GM19468 (cell line): ENCODE results near the gene SMAD4.
"Not testable (repeated sequence)": the region's sequence is repeated elsewhere in the genome, so short reads cannot be mapped to it uniquely, and the experiment has no call there.

ENCODE experiments used
- ATAC-seq: cut with Tn5 transposase; IDR thresholded peaks from one replicate; pipeline ENCODE4 v1.9.1; 2021; ENCODE audit warnings: mild to moderate bottlenecking, moderate library complexity, moderate number of reproducible peaks; ENCODE audit not compliant: unreplicated experiment; ENCODE audit errors: extremely low read depth

SMAD4 gene

DNA sequence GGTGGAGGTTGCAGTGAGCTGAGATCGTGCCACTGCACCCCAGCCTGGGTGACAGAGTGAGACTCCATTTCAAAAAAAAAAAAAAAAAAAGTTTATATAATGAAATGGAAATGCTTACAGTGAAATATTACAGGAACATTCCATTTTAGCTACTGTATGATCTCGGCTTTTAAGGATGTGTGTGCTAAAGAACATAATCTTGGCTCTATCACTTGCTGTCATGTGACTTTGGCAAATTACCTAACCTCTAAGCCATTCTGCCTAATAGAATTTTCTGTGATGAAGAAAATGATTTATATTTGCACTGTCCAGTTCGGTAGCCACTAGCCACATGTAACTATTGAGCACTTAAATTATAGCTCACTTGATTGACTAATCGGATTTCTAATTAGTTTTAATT lies 36.3 kb downstream of the SMAD4 start:
- ATAC-seq: no peak

DNA sequence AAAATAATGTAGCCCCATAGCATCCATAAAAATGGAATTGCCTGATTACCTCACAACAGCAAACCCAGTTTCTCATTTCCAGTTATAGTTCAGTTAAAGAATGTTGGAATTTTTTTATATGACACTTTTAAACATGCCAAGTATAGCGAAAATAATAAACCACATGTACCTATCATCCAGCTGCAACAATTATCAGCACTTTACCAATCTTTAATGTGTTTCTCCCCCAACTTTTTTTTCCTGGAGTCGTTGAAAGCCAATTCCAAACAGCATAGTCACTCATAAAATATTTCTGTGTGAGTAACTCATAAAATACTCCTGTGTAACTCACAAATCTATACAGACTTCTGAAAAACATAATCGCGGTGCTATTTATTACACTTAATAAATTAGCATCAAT lies 38.1 kb downstream of the SMAD4 start:
- no peak for ATAC-seq

DNA sequence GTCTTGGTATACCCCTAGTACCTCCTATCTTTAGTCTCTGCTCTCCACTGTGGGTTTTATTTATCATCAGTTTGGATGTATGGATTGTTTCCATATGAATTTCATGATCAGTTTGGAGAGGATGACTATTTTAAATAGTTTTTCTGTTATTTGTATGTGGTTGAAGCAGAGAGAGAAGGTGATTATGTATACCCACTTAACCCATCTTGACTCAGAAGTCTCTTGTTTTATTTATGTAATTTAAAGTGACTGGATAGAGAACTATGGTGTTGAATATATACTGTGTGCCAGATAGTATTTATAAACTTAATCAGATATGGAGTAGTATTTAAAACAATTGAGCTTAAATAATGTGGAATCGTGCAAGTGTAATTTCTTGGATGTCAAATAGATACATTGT lies 39.9 kb downstream of the SMAD4 start:
- no peak for ATAC-seq

DNA sequence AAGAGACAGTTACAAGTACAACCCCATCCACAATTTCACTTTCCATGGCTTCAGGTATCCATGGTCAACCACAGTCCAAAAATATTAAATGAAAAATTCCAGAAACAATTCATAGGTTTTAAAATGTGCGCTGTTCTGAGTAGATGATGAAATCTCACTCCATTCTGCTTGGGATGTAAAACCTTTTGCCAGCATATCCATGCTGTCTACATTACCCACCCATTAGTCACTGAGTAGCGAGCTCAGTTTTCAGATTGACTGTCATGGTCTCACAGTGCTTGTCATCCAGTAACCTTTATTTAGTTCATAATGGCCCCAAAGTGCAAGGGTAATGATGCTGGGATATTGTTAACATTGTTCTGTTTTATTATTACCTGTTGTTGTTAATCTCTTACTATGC lies 40.5 kb downstream of the SMAD4 start:
- no peak for ATAC-seq

GRCh38 chr18:51072586-51073313 lies 42.7 kb downstream of the SMAD4 start:
- ATAC-seq: no peak

- ATAC-seq: no peak
These were observed 44.6 kb downstream of the SMAD4 start for GRCh38 chr18:51074605-51075004.

- no peak for ATAC-seq
These were observed 46.5 kb downstream of the SMAD4 start for GRCh38 chr18:51076503-51076902.

DNA sequence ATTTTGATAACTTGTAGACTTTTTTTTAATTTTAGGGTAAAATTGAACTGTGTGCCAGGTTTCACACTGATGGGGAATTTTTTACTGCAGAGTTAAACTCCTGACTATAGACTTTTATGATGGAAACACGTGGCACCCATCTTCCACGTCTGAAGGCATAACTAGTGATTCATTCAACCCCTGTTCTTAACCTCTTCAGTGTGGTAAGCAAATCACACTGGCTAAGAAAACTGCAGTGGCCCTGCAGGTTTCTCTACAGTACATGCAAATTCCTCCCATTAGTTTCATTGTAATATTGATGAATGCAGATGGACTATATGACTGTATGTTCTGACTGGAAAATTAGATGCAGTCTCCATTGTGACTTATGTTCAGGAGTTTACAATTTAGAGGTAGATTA lies 47.2 kb downstream of the SMAD4 start:
- ATAC-seq: peak; percentile 87

DNA sequence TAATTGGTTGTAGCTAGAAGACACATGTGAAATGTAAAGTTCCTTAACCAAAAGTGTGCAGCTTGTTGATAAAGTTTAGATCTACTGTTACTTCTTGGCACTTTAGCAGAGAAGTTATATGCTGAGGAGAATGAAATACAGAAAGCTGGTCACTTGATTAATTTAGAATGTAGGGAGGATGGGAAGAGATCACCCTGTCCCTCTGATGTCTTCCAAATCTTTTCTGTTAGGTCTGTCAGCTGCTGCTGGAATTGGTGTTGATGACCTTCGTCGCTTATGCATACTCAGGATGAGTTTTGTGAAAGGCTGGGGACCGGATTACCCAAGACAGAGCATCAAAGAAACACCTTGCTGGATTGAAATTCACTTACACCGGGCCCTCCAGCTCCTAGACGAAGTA lies 48.0 kb downstream of the SMAD4 start:
- ATAC-seq: no peak

GRCh38 chr18:51082571-51083267 lies 52.7 kb downstream of the SMAD4 start:
- ATAC-seq: peak; percentile 45

- no peak for ATAC-seq
These were observed 53.4 kb downstream of the SMAD4 start for GRCh38 chr18:51083398-51083797.

DNA sequence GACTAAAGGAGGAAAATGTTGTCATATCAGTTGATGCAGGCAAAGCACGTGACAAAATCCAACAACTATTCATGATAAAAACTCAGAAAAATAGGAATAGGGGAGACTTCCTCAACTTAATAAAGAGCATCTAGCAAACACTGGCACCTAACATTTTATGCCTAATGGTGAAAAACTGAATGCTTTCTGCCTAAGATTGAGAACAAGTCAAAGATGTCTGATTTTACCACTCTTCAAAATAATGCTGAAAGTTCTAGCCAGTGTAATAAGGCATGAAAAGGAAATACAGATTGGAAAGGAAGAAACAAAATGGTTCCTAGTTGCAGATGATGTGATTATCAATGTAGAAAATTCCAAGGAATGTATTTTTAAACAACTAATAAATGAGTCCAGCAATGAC lies 58.4 kb downstream of the SMAD4 start:
- ATAC-seq: no peak

GRCh38 chr18:51089691-51090090 lies 59.7 kb downstream of the SMAD4 start:
- ATAC-seq: no peak

DNA sequence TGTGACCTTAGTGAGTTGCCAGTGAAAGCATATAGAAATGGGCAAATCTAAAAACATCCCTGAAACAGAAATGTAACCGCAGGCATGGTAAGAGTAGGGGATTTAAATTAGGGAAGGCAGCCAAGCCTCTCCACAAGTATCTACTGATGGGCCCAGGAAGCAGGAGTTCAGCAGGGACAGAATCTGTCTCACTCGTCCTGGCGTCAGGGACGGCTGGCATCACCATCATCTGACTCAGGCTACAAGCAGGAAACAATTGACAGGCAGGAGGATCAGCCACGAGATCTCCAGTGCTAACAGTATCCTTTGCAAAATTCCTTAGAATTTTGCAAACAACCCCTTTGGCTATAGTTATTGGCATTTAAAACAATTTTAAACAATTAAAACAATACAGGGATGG lies 61.3 kb downstream of the SMAD4 start:
- no peak for ATAC-seq

- no peak for ATAC-seq
These were observed 62.1 kb downstream of the SMAD4 start for GRCh38 chr18:51092117-51092516.

GRCh38 chr18:51092967-51093366 lies 63.0 kb downstream of the SMAD4 start:
- ATAC-seq: not testable (repeated sequence)

- no peak for ATAC-seq
These were observed 67.2 kb downstream of the SMAD4 start for GRCh38 chr18:51097021-51097822.

- ATAC-seq: no peak
These were observed 68.1 kb downstream of the SMAD4 start for GRCh38 chr18:51098082-51098481.

DNA sequence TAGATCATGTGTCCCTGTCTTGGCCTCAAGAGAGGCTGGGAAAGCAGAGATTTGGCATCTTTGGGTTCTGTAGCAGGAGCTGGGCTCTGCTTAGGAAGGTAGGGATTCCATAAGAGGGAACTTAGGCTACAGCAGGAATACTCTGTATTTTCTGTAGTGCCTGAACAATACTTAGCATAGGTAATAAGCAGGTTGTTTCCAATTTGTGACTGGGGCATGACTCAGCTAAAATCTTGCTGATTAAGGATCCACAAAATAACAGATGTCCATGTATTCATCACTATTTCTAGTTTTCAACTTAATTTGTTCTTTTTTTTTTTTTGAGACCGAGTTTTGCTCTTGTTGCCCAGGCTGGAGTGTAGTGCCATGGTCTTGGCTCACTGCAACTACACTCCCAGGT lies 68.5 kb downstream of the SMAD4 start:
- ATAC-seq: no peak

DNA sequence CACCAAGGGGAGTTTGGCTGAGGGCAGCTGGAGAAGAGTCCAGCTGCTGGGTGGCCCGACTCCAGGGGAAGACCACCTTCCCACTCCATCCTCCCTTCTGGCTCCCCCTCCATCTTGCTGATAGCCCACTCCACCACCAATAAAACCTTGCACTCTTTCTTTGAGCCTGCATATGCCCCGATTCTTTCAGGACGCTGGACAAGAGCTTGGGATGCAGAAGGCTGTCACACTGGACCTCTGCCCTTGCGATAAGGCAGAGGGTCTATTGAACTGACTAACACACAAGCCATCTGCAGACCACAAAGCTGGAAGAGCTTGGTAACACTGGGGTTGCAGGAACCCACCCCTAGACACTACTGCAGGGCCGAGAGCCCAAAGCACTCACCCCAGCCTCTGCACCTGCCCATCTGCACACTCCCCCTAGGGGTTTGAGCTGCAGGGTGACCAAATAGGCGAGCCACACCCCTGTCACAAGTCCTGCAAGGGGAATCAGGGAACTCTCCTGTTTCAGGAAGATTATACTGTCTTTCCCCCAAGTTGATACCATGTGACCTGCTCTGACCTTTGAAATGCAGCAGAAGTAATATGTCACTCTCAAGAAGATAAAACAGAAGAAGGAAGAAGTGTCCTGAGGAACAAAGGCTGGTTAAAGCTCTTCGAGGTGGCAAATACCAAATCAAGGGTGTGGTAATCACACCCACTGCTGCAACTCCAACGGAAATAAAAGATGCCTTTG lies 70.5 kb downstream of the SMAD4 start:
- no peak for ATAC-seq
